G401 (cell line): ENCODE results near the gene ZNF331. TPM values are rescaled to one million over a fixed set of nuclear protein-coding genes. Genes with fewer than 3 reads are reported as not detected.

ENCODE experiments used
- DNase-seq: peaks from one replicate; pipeline ENCODE4 v3.0.0-alpha.2; 2015; ENCODE audit warnings: low spot score
- in situ Hi-C: cut with HindIII; loops from 2 replicates; pipeline ENCODE4 v1.10.0; 2016; ENCODE audit warnings: low sequenced_read_pairs, mixed read lengths
- total RNA-seq: library from RNA; depleted of rRNA; stranded (reverse); fragments of >200 nt; shearing (Covaris generic); gene quantifications from 2 replicates; pipeline ENCODE4 v1.2.3, GENCODE V29; 2014

ZNF331 gene
- total RNA-seq, 1 experiment from 2014 or later, result 10.6 TPM

DNA sequence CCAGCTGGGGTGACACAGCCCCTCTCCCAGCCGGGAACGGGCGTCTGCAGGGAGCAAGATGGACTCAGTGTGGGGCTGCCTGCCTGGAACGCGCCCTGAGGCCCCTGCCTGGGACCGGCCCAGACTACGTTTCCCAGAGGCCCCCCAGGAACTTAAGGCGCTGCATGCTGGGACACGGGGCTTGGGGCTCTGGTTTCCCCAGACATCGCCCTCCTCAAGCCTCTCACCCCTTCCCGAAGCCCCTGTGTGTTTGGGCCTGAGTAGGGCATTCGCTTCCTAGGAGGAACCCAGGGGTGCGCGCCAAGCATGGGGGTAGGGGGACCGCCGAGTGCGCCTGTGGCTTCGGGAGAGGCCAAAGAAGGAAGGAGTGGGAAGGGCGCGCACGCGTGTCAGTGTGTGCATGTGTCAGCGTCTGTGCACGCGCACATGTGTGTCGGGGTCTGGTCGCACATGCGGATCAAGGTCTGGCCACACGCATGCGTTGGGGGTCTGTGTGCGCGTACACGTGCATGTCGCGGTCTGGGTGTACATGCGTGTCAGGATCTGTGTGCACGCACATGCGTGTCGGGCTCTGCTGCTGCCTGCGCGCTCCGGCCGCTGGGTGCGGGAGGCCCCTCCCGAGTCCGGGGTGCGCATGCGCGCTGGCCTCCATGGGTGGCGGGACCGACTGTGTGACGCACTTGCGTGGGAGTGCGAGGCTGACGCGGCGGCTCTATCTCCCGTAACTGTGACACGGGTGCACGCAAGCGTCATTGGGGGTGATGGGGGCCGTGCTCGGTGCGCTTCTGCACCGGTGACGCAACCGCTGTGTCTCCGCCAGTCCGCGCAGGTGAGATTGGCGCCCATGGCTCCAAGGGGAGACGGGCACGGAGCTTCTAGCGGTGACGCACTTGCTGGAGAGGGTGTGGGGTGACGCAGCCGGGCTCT is 16.2 kb downstream of the ZNF331 start:
- DNase-seq, result peak; percentile 84
- in situ Hi-C loops, result no loop called here

DNA sequence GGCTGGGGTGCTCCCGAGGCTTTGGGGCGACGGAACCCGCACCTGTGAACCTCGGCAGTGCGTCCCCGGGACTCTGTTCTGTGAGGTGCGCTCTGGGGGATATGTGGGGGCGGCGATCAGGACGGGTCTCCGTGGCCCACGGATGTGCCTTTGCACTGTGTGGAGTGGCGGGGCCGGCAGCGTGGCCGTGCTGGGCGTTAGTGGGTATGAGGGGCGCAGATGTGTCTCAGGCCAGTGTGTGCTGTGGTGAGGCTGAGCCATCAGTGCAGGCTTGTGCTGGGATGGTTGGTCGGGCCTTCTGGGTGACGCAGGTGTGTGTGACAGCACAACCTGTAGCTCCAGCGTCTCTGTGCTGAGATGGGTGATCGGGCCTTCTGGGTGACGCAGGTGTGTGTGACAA is 16.9 kb downstream of the ZNF331 start:
- in situ Hi-C loops, result no loop called here
- no peak for DNase-seq

- DNase-seq, result peak; percentile 12
- in situ Hi-C loops, result no loop called here
Measured at GRCh38 chr19:53555352-53555751, 17.4 kb downstream of the ZNF331 start.

- DNase-seq, result no peak
- in situ Hi-C loops, result no loop called here
Measured at GRCh38 chr19:53571339-53571738, 33.4 kb downstream of the ZNF331 start.

- DNase-seq, result no peak
- in situ Hi-C loops, result no loop called here
Measured at GRCh38 chr19:53576941-53577653, 39.2 kb downstream of the ZNF331 start.

DNA sequence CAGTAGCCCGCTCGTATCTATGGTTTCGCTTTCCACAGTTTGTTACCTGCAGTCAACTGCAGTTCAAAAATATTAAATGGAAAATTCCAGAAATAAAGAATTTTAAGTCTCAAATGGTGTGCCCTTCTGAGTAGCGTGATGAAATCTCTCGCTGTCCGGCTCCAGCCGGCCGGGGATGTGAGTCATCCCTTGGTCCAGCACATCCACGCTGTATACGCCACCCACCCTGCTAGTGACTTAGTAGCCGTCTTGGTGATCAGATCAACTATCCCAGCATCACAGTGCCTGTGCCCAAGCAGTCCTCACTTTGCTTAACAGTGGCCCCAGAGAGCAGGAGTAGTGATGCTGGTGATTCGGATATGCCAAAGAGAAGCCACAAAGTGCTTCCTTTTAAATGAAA is 40.0 kb downstream of the ZNF331 start:
- DNase-seq, result no peak
- in situ Hi-C loops, result no loop called here

- in situ Hi-C loops, result no loop called here
- DNase-seq, result no peak
Measured at GRCh38 chr19:53579518-53579917, 41.6 kb downstream of the ZNF331 start.

GRCh38 chr19:53580871-53581835 is 43.2 kb downstream of the ZNF331 start:
- DNase-seq, result no peak
- in situ Hi-C loops, result no loop called here

DNA sequence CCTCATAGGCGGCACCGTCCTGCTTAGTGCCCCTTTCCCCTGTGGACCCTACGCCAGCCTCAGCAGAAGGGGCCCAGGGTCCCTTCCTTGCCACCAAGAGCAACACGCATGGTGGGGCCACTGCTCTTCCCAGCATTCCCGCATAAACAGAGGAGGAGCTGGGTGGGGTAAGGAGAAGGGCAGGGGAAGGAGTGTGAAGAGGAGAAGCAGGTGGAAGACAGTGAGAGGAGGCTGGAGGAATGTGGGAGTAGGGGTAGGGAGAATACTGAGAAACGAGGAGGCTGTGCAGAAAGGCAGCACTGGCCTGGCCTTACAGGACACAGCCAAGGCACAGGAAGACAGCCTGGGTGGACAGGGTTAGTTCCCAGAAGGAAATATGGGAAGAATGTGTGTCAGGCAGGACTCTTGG is 43.9 kb downstream of the ZNF331 start:
- in situ Hi-C loops, result no loop called here

DNA sequence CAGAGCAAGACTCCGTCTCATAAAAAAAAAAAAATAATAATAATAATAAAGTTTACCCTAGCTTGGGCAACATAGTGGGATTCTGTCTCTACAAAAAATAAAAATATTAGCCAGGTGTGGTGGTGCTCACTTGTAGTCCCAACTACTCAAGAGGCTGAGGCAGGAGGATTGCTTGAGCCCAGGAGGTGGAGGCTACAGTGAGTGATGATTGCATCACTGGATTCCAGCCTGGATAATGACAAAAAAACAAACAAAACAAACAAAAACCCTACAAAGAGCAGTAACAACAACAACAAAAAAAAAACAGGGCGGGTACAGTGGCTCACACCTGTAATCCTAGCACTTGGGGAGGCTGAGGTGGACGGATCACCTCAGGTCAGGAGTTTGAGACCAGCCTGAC is 45.2 kb downstream of the ZNF331 start:
- in situ Hi-C loops, result no loop called here
- no peak for DNase-seq

More for the DNA sequence above, 43.9 kb downstream of the ZNF331 start:
- no peak for DNase-seq

DNA sequence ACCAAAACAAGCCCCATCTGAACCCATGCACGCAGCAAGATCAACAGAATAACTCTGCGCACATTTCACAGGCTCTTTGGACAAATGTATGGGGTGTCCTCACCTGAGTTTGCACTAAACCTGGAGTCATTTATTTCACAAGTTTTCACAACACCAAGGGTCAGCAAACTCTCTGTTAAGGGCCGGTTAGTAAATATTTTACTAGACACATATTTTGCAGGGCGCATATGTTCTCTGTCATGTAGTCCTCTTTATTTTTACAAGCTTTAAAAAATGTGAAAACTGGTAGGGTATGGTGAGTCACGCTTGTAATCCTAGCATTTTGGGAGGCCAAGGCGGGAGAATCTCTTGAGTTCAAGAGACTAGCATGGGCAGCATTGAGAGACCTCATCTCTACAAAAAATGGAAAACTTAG is 48.3 kb downstream of the ZNF331 start:
- in situ Hi-C loops, result no loop called here
- DNase-seq, result no peak

DNA sequence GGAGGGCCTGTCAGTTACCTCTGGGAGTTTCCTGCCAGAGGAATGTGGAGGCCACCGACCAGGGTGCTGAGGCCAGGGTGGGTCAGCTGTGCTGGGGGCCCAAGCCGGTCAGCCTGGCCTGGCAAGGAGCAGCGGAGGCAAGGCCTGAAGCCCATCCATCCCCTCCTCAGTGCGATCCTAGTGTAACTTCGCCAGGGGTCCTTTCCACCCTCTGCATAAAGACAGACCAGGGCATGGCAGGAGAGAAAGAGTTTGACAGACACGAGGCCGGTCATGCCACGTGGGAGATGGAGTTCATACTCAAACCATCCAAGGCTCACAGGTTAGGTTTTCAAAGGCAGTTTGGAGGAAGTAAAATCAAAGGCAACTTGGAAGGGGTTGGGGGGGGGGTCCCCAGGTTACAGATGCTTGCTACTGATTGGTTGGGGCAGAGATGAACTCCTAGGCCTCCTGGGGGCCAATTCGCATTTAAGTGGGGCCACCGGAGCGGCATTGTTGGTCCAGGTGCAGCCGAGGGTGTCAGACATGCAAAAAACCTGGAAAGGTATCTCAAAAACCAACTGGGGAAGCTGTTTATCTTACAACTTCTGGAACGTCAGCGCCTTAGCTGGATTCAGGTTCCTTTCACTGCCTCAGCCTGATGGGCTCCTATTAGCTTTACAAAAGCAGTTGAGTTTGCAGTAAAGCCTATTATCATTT is 57.0 kb downstream of the ZNF331 start:
- in situ Hi-C loops, result no loop called here
- no peak for DNase-seq

- DNase-seq, result no peak
- in situ Hi-C loops, result no loop called here
Measured at GRCh38 chr19:53595510-53595867, 57.5 kb downstream of the ZNF331 start.

DNA sequence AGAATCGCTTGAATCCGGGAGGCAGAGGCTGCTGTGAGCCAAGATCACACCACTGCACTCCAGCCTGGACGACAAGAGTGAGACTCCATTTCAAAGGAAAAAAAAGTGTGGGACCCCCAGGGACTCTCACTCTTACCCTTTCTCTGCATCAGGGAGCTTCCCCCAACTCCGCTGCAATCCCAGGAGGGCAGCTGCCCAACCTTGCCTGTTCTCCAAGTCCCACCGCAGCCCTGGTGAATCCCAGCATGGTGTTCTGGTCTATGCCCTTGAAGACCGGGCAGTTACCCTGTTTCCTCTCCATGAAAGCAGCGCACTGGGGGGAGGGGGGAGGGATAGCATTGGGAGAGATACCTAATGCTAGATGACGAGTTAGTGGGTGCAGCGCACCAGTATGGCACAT is 58.1 kb downstream of the ZNF331 start:
- no peak for DNase-seq
- in situ Hi-C loops, result no loop called here

- in situ Hi-C loops, result no loop called here
- no peak for DNase-seq
Measured at GRCh38 chr19:53597023-53597422, 59.1 kb downstream of the ZNF331 start.

DNA sequence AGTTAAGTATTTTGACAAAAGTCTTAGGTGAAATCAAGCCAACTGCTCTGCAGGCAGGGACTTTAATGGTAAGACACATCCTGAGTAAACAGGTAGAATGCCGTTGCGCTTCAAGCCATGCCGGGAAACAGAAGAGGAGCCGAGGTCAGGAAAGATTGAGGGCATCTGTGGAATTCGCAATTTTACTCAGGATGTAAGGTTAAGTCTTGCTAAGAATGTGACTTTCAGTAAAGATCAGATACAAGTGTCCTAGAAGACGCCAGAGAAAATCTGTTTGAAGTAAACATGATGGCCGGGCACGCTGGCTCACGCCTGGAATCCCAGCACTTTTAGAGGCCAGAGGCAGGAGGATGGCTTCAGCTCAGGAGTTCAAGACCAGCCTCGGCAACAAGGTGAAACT is 60.4 kb downstream of the ZNF331 start:
- DNase-seq, result no peak
- in situ Hi-C loops, result no loop called here

DNA sequence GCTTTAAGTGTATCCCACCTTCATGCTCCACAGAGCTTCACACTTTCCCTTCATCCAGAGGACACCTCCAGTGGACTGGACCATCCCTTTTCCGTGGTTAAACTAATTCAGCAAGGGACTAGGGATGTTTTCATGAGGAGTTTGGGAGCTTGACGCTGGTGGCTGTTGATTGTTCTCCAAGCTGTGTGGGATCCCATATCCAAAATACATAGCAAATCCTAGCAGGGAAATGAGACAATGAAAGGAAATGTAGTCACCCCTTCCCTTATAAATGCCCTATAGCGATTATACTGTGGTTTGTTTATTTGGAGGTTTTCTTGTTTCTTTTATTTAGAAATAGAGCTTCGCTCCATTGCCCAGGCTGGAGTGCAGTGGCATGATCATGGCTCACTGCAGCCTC is 62.3 kb downstream of the ZNF331 start:
- in situ Hi-C loops, result no loop called here
- DNase-seq, result no peak

- no peak for DNase-seq
- in situ Hi-C loops, result no loop called here
Measured at GRCh38 chr19:53606031-53606430, 68.1 kb downstream of the ZNF331 start.

GRCh38 chr19:53608381-53608780 is 70.4 kb downstream of the ZNF331 start:
- in situ Hi-C loops, result no loop called here
- DNase-seq, result no peak
